H1 (cell line): ENCODE results near the gene WDR7. TPM values are rescaled to one million over a fixed set of nuclear protein-coding genes. Genes with fewer than 3 reads are reported as not detected.

Experiments
- CBX5 ChIP-seq: fragments of 300-800, 300-1000 bp; sonication (generic); IDR thresholded peaks from 2 replicates; pipeline ENCODE4 v1.7.1; 2016; ENCODE audit warnings: antibody characterized with exemption, low read length, low read depth
- CHD7 ChIP-seq: fragments of 300-600 bp; sonication (generic); IDR thresholded peaks from 2 replicates; pipeline ENCODE4 v1.7.1; 2012; ENCODE audit warnings: low read length, moderate library complexity, mild to moderate bottlenecking, inconsistent platforms; ENCODE audit not compliant: insufficient replicate concordance
- TAF1 ChIP-seq: IDR thresholded peaks from 2 replicates; pipeline ENCODE4 v1.6.1; 2011; ENCODE audit warnings: mild to moderate bottlenecking, low read depth, low read length
- TAF7 ChIP-seq: optimal IDR thresholded peaks from 2 replicates; pipeline ENCODE3; 2011; ENCODE audit warnings: low read depth, mild to moderate bottlenecking, inconsistent platforms, low read length, moderate library complexity, borderline replicate concordance
- polyA plus RNA-seq, 7 experiments: library from polyadenylated mRNA; depleted of rRNA in 3 of 7; stranded (reverse) in 5 of 7; unstranded in 2 of 7; fragments of >200 nt in 5 of 7; fragments of 200-250 nt in 2 of 7; gene quantifications; 1 replicate in 5 of 7; 2 replicates in 1 of 7; 4 replicates in 1 of 7; pipeline versions ENCODE4 v1.2.1 to v1.2.3, GENCODE V29; 2011 to 2013; ENCODE audit warnings: missing spikeins in 2 of 7, mixed read lengths in 2 of 7
- total RNA-seq: library from RNA; stranded (reverse); fragmentation: NEBNext Ultra II Directional; extraction: Animal tissue kit (Norgen Biotek cat#: 25700); gene quantifications from 2 replicates; pipeline ENCODE4 v1.2.1, GENCODE V29; 2021

WDR7 gene
- total and polyA plus RNA-seq, 2 of the 8 experiments (the other 6 are each of a cell fraction or from before 2014, with no cell fraction given): 5.5 to 15.2 TPM

GRCh38 chr18:56884511-56884910 is 233.4 kb downstream of the WDR7 start (continued):
- no peak for TF ChIP-seq CHD7
- no peak for TF ChIP-seq CBX5
- no peak for TF ChIP-seq TAF7
- no peak for TF ChIP-seq TAF1
